Stimulated activated CD8-positive, alpha-beta memory T cell treated with anti-CD3 and anti-CD28 coated beads, Interleukin-7, amount 100 ng/mL, for 24 hours (primary cell): ENCODE measurements around the gene ZNF804B.
"Not testable (repeated sequence)": the region's sequence is repeated elsewhere in the genome, so short reads cannot be mapped to it uniquely, and the experiment has no call there.

Source experiments
- DNase-seq: peaks from one replicate; pipeline ENCODE4 v3.0.0-alpha.2; 2020; ENCODE audit warnings: low read depth

Gene ZNF804B

GRCh38 chr7:89085580-89085979 lies 326.1 kb downstream of the ZNF804B start:
- no peak for DNase-seq

GRCh38 chr7:89091550-89091949 lies 332.1 kb downstream of the ZNF804B start:
- DNase-seq: no peak

GRCh38 chr7:89094269-89094668 lies 334.8 kb downstream of the ZNF804B start:
- DNase-seq: no peak

- DNase-seq: no peak
Observed at GRCh38 chr7:89103564-89103963, 344.1 kb downstream of the ZNF804B start.

GRCh38 chr7:89104748-89105685 lies 345.5 kb downstream of the ZNF804B start:
- no peak for DNase-seq

GRCh38 chr7:89123871-89124270 lies 364.4 kb downstream of the ZNF804B start:
- no peak for DNase-seq

- no peak for DNase-seq
Observed at GRCh38 chr7:89129600-89130375, 370.3 kb downstream of the ZNF804B start.

GRCh38 chr7:89133357-89133756 lies 373.9 kb downstream of the ZNF804B start:
- no peak for DNase-seq

GRCh38 chr7:89133819-89134218 lies 374.3 kb downstream of the ZNF804B start:
- no peak for DNase-seq

- DNase-seq: no peak
Observed at GRCh38 chr7:89145801-89146200, 386.3 kb downstream of the ZNF804B start.

GRCh38 chr7:89160107-89160506 lies 400.6 kb downstream of the ZNF804B start:
- DNase-seq: no peak

- DNase-seq: no peak
Observed at GRCh38 chr7:89165421-89165820, 405.9 kb downstream of the ZNF804B start.

GRCh38 chr7:89170628-89171027 lies 411.1 kb downstream of the ZNF804B start:
- no peak for DNase-seq

GRCh38 chr7:89182116-89182515 lies 422.6 kb downstream of the ZNF804B start:
- no peak for DNase-seq

- DNase-seq: no peak
Observed at GRCh38 chr7:89183712-89184111, 424.2 kb downstream of the ZNF804B start.

- no peak for DNase-seq
Observed at GRCh38 chr7:89200758-89201157, 441.3 kb downstream of the ZNF804B start.

- no peak for DNase-seq
Observed at GRCh38 chr7:89223900-89224395, 464.4 kb downstream of the ZNF804B start.

GRCh38 chr7:89228688-89229171 lies 469.2 kb downstream of the ZNF804B start:
- DNase-seq: not testable (repeated sequence)

- DNase-seq: no peak
Observed at GRCh38 chr7:89238156-89238555, 478.7 kb downstream of the ZNF804B start.

- DNase-seq: no peak
Observed at GRCh38 chr7:89246196-89246595, 486.7 kb downstream of the ZNF804B start.

- no peak for DNase-seq
Observed at GRCh38 chr7:89247207-89247606, 487.7 kb downstream of the ZNF804B start.

GRCh38 chr7:89259085-89259484 lies 499.6 kb downstream of the ZNF804B start:
- no peak for DNase-seq

GRCh38 chr7:89264126-89264525 lies 504.6 kb downstream of the ZNF804B start:
- DNase-seq: no peak
